ENCODE results near the gene GJD4. TPM values are rescaled to one million over a fixed set of nuclear protein-coding genes. Genes with fewer than 3 reads are reported as not detected.

Gene GJD4
- total RNA-seq, 2 donors from 2014 or later = 1.1 TPM; not detected in 1

DNA sequence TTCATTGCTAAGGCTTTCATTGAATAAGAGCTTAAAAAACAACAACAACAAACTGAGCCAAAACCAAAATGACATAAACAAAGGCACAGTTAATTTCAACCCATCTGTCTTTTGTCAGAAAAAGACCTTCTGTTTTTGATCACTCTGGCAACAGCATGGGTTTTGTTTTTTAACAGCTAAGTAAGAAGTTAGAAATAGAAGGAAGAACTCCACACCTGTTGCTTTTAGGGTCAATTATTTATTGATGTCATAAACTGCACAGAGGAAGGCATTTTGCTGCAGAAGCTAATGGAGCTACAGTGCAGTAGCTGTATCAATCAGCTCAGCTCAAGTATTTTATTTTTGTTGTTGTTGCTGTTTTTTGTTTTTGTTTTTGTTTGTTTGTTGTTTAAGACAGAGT lies 16.3 kb upstream of the GJD4 start:
- H3K4me1 ChIP-seq (replicated peaks) = no peaks in the 10 kb centered on the region
- intact Hi-C loops (cut with DNase I) = no loop called here
- no peak for DNase-seq (ENCODE audit: low spot score)
- no peaks in the 10 kb centered on the region for H3K9me3 ChIP-seq
- no peaks in the 10 kb centered on the region for H3K27me3 ChIP-seq (replicated peaks; ENCODE audit: insufficient read depth)
- no peak overlapping the region for H3K27ac ChIP-seq
- TF ChIP-seq POLR2AphosphoS5 (IDR thresholded peaks at IDR 0.05) (no peak), POLR2A (IDR thresholded peaks at IDR 0.05) (no peak), CTCF (IDR thresholded peaks at IDR 0.05) (no peak)
- no peaks in the 10 kb centered on the region for H3K36me3 ChIP-seq
- H3K4me3 ChIP-seq = no peak overlapping the region

- no peak overlapping the region for H3K27ac ChIP-seq
- H3K36me3 ChIP-seq = no peaks in the 10 kb centered on the region
- H3K9me3 ChIP-seq = no peaks in the 10 kb centered on the region
- no peaks in the 10 kb centered on the region for H3K4me1 ChIP-seq (replicated peaks)
- TF ChIP-seq CTCF (IDR thresholded peaks at IDR 0.05) = no peak
- TF ChIP-seq POLR2AphosphoS5 (IDR thresholded peaks at IDR 0.05) = no peak
- no peak for TF ChIP-seq POLR2A (IDR thresholded peaks at IDR 0.05)
- DNase-seq (ENCODE audit: low spot score) = no peak
- H3K27me3 ChIP-seq (replicated peaks; ENCODE audit: insufficient read depth) = no peaks in the 10 kb centered on the region
- no peak overlapping the region for H3K4me3 ChIP-seq
- intact Hi-C loops (cut with DNase I) = no loop called here
- WGBS = 84% methylated on average over 4 of the region's 4 CpGs
Measured at GRCh38 chr10:35592441-35592840, 12.7 kb upstream of the GJD4 start.

DNA sequence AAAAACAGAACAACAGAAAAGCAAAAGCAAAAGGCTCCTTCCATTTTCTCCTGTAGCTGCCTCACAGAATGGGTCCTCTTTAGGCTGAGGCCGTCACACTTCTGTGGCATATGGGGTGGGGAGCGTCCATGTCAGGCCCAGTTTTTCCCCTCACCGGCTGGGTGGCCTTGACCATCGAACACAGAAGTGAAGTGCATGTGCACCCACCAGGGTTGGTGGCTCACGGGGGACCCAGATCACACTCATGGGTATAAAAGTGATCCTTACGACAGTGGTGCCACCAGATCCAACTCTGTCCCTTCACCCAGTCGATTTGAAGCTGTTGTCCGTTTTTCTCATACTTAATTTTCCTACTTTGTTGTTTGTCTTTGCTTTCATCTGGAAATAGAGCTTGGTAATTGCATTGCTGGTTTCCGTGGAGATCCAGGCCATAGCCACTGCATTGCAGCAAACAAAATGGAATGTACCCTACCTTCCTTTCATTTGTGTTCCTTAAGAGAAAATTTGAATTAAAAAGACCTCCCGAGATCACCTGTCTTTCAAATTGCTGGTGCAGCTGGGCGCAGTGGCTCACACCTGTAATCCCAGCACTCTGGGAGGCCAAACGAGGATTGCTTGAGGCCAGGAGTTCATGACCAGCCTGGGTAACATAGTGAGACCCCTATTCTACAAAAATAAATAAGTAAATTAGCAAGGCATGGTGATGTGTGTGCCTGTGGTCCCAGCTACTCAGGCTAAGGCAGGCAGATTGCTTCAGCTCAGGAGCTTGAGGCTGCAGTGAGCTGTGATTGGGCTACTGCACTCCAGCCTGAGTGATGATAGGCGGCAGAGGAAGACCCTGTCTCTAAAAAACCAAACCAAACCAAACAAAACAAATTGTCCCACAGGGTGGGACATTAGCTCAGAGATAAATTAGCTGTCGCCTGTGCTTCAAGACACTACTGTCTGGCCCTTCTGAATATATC lies 10.7 kb upstream of the GJD4 start:
- Histone ChIP-seq H3K27me3 (replicated peaks; ENCODE audit: insufficient read depth) (no peaks in the 10 kb centered on the region), H3K36me3 (no peaks in the 10 kb centered on the region), H3K4me3 (no peak overlapping the region), H3K27ac (no peak overlapping the region), H3K4me1 (replicated peaks) (no peaks in the 10 kb centered on the region), H3K9me3 (no peaks in the 10 kb centered on the region)
- DNase-seq (ENCODE audit: low spot score) = no peak
- WGBS = 62% methylated on average over 14 of the region's 14 CpGs
- no peak for TF ChIP-seq POLR2A (IDR thresholded peaks at IDR 0.05)
- intact Hi-C loops (cut with DNase I) = no loop called here

DNA sequence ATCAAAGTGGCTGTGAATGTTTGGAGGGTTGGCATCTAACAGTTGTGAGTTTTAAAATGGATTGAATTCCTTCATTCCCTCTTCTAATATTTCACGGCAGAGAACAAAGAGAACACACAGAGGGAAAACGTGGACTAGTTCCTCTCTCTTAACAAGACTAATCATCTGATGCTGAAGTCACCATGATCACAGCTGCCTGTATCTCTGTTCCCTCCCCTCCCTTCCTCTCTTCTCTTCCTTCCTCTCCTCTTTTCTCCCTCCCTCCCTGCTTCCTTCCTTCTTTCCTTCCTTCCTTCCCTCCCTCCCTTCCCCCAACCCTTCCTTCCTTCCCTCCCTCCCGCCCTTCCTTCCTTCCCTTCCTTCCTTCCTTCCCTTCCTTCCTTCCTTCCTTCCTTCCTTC lies 10.0 kb upstream of the GJD4 start:
- H3K27ac ChIP-seq = no peak overlapping the region
- no peaks in the 10 kb centered on the region for H3K36me3 ChIP-seq
- DNase-seq (ENCODE audit: low spot score) = no peak
- TF ChIP-seq CTCF (IDR thresholded peaks at IDR 0.05) = no peak
- no peak for TF ChIP-seq POLR2A (IDR thresholded peaks at IDR 0.05)
- TF ChIP-seq POLR2AphosphoS5 (IDR thresholded peaks at IDR 0.05) = no peak
- H3K4me1 ChIP-seq (replicated peaks) = no peaks in the 10 kb centered on the region
- no peaks in the 10 kb centered on the region for H3K9me3 ChIP-seq
- H3K4me3 ChIP-seq = no peak overlapping the region
- intact Hi-C loops (cut with DNase I) = no loop called here
- WGBS = 27% methylated on average over 3 of the region's 3 CpGs
- no peaks in the 10 kb centered on the region for H3K27me3 ChIP-seq (replicated peaks; ENCODE audit: insufficient read depth)

DNA sequence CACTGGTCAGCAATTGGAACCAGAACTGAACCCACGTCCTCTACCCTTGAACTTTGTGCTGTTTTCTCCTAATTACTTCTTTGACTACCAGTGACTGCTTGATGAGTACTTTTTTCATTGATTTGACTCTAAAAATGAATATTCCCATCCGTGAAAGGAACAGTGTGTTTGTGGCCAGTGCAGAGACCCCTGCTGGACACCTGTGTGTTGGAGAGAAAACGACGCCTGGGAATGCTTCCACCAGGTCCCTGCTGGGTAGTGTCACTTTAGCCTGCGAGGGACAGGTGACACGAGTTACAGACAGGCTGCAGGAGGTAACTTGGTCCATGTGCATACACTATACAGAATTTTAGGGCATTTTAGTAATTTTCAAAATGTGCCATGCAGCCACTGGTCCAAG lies 6.8 kb upstream of the GJD4 start:
- Histone ChIP-seq H3K4me1 (replicated peaks) (no peaks in the 10 kb centered on the region), H3K4me3 (no peak overlapping the region), H3K9me3 (no peaks in the 10 kb centered on the region), H3K36me3 (no peaks in the 10 kb centered on the region), H3K27me3 (replicated peaks; ENCODE audit: insufficient read depth) (no peaks in the 10 kb centered on the region), H3K27ac (no peak overlapping the region)
- no peak for DNase-seq (ENCODE audit: low spot score)
- intact Hi-C loops (cut with DNase I) = no loop called here
- WGBS = 35% methylated on average over 6 of the region's 6 CpGs
- TF ChIP-seq POLR2AphosphoS5 (IDR thresholded peaks at IDR 0.05) (no peak), CTCF (IDR thresholded peaks at IDR 0.05) (peak in 2 of 4 experiments; percentile 22 to 34)

Data from prostate gland (tissue), 2 donors.